ENCODE data around the gene SLC12A2.

The SLC12A2 gene

GRCh38 chr5:128053291-128053954 lies 30.1 kb upstream of the SLC12A2 start:
- no peak for TF ChIP-seq CTCF (IDR thresholded peaks at IDR 0.05; ENCODE audit: low read depth, low read length)
- DNase-seq (ENCODE audit: low read depth in 2 of 2) = peak; percentile 14 to 40
- no peak overlapping the region for H3K4me3 ChIP-seq (replicated peaks in 1 of 2; ENCODE audit: low read depth in 2 of 2, low read length in 2 of 2)

GRCh38 chr5:128060644-128061385 lies 22.8 kb upstream of the SLC12A2 start:
- no peak for TF ChIP-seq CTCF (IDR thresholded peaks at IDR 0.05; ENCODE audit: low read depth, low read length)
- DNase-seq (ENCODE audit: low read depth in 2 of 2) = no peak
- H3K4me3 ChIP-seq (replicated peaks in 1 of 2; ENCODE audit: low read depth in 2 of 2, low read length in 2 of 2) = no peak overlapping the region

GRCh38 chr5:128062172-128062746 lies 21.3 kb upstream of the SLC12A2 start:
- DNase-seq (ENCODE audit: low read depth in 2 of 2) = peak; percentile 38 to 76
- H3K4me3 ChIP-seq (replicated peaks in 1 of 2; ENCODE audit: low read depth in 2 of 2, low read length in 2 of 2) = no peak overlapping the region
- no peak for TF ChIP-seq CTCF (IDR thresholded peaks at IDR 0.05; ENCODE audit: low read depth, low read length)

GRCh38 chr5:128074171-128074570 lies 9.4 kb upstream of the SLC12A2 start:
- DNase-seq (ENCODE audit: low read depth in 2 of 2) = no peak
- no peak overlapping the region for H3K4me3 ChIP-seq (replicated peaks in 1 of 2; ENCODE audit: low read depth in 2 of 2, low read length in 2 of 2)
- no peak for TF ChIP-seq CTCF (IDR thresholded peaks at IDR 0.05; ENCODE audit: low read depth, low read length)

GRCh38 chr5:128074953-128075352 lies 8.6 kb upstream of the SLC12A2 start:
- DNase-seq (ENCODE audit: low read depth in 2 of 2) = no peak

GRCh38 chr5:128077526-128077925 lies 6.0 kb upstream of the SLC12A2 start:
- TF ChIP-seq CTCF (IDR thresholded peaks at IDR 0.05; ENCODE audit: low read depth, low read length) = no peak
- H3K4me3 ChIP-seq (replicated peaks in 1 of 2; ENCODE audit: low read depth in 2 of 2, low read length in 2 of 2) = no peak overlapping the region
- DNase-seq (ENCODE audit: low read depth in 2 of 2) = no peak

More at GRCh38 chr5:128074953-128075352, 8.6 kb upstream of the SLC12A2 start:
- H3K4me3 ChIP-seq (replicated peaks in 1 of 2; ENCODE audit: low read depth in 2 of 2, low read length in 2 of 2) = no peak overlapping the region
- no peak for TF ChIP-seq CTCF (IDR thresholded peaks at IDR 0.05; ENCODE audit: low read depth, low read length)

Data from cardiac fibroblast (primary cell).